Smooth muscle cell (in vitro differentiated cells): ENCODE measurements around the gene NOTO. TPM values are rescaled to one million over a fixed set of nuclear protein-coding genes. Genes with fewer than 3 reads are reported as not detected.

Source experiments
- DNase-seq: peaks from one replicate; lab custom pipeline; 2025; ENCODE audit not compliant: unreplicated experiment; lab: John Stamatoyannopoulos, UW
- H2AFZ ChIP-seq: fragments of 200-600 bp; sonication (generic); 2 replicates; pipeline ENCODE4 v1.6.0; 2016; ENCODE audit warnings: antibody characterized with exemption, low read depth, mild to moderate bottlenecking
- H3F3A ChIP-seq: fragments of 200-600 bp; sonication (generic); 2 replicates; pipeline ENCODE4 v1.6.0; 2017; ENCODE audit warnings: antibody characterized with exemption, low read depth
- H3K27ac ChIP-seq: fragments of 200-600 bp; sonication (generic); 2 replicates; pipeline ENCODE4 v1.5.1; 2016; ENCODE audit warnings: low read depth, mild to moderate bottlenecking
- H3K27me3 ChIP-seq: fragments of 200-600 bp; sonication (generic); 2 replicates; pipeline ENCODE4 v1.6.1; 2016; ENCODE audit warnings: low read depth, mild to moderate bottlenecking
- H3K36me3 ChIP-seq: fragments of 200-600 bp; sonication (generic); 2 replicates; pipeline ENCODE4 v1.5.1; 2016; ENCODE audit warnings: low read depth
- H3K4me1 ChIP-seq: fragments of 200-600 bp; sonication (generic); 2 replicates; pipeline ENCODE4 v1.5.1; 2016; ENCODE audit warnings: low read depth
- H3K4me2 ChIP-seq: fragments of 200-600 bp; sonication (generic); 2 replicates; pipeline ENCODE4 v1.6.0; 2016; ENCODE audit warnings: mild to moderate bottlenecking
- H3K4me3 ChIP-seq: fragments of 200-600 bp; sonication (generic); 2 replicates; pipeline ENCODE4 v1.5.1; 2016; ENCODE audit warnings: mild to moderate bottlenecking
- H3K79me2 ChIP-seq: fragments of 200-600 bp; sonication (generic); 2 replicates; pipeline ENCODE4 v1.6.0; 2016; ENCODE audit warnings: low read depth, mild to moderate bottlenecking
- H3K9ac ChIP-seq: fragments of 200-600 bp; sonication (generic); 2 replicates; pipeline ENCODE4 v1.6.0; 2016; ENCODE audit warnings: low read depth
- H3K9me3 ChIP-seq: fragments of 200-600 bp; sonication (generic); replicated peaks from 2 replicates; pipeline ENCODE4 v1.5.1; 2016; ENCODE audit warnings: low read depth
- H4K20me1 ChIP-seq: fragments of 200-600 bp; sonication (generic); 2 replicates; pipeline ENCODE4 v1.6.0; 2016; ENCODE audit warnings: low read depth
- CTCF ChIP-seq: fragments of 200-600 bp; sonication (generic); IDR thresholded peaks from 2 replicates; pipeline ENCODE4 v1.5.1; 2017; ENCODE audit warnings: borderline replicate concordance, mild to moderate bottlenecking, antibody characterized with exemption; ENCODE audit not compliant: insufficient read depth, poor library complexity, severe bottlenecking
- WGBS: methylation state at CpG from one replicate; pipeline ENCODE4 v1.1.7; 2016; ENCODE audit warnings: low lambda C conversion rate; 5-methylcytosine and 5-hydroxymethylcytosine counted together
- polyA plus RNA-seq: library from polyadenylated mRNA; unstranded; fragments of >200 nt; fragmentation: Nextera tagmentation; extraction: Ambion mirVana; gene quantifications from 2 replicates; pipeline ENCODE4 v1.2.1, GENCODE V29; 2016
- total RNA-seq: library from RNA; depleted of rRNA; stranded (reverse); fragments of >200 nt; gene quantifications from 2 replicates; pipeline ENCODE4 v1.2.3, GENCODE V29; 2014

The NOTO gene
- total and polyA plus RNA-seq, 2 experiments from 2014 or later: not detected

- Histone ChIP-seq H4K20me1 (peaks cover 39% of the 10 kb centered on the region), H3K27ac (peak within 1 kb of the TSS; percentile 81), H2AFZ (peak within 1 kb of the TSS; percentile 96), H3K27me3 (no peaks in the 10 kb centered on the region), H3K79me2 (peaks cover 42% of the 10 kb centered on the region), H3K4me3 (peak within 1 kb of the TSS; percentile 96), H3K4me1 (peaks cover 14% of the 10 kb centered on the region), H3K9ac (peak within 1 kb of the TSS; percentile 88), H3K36me3 (no peaks in the 10 kb centered on the region), H3K9me3 (no peaks in the 10 kb centered on the region), H3F3A (peaks cover 10% of the 10 kb centered on the region), H3K4me2 (peak within 1 kb of the TSS; percentile 93)
- no peak for TF ChIP-seq CTCF
- peak; percentile 86 for DNase-seq
- WGBS: under 1% methylated on average over 67 of the region's 67 CpGs
Measured at GRCh38 chr2:73233154-73233931, 31.0 kb downstream of the NOTO start, which contains the start of gene PRADC1. TSS of gene PRADC1 (minus strand) at chr2:73233239. CDS start at chr2:73233160, 79 bp downstream.

GRCh38 chr2:73233932-73234832 lies 31.8 kb downstream of the NOTO start, which contains the start of gene CCT7:
TSS of gene CCT7 (plus strand) at chr2:73234308. CDS start at chr2:73234379, 71 bp downstream.
- Histone ChIP-seq H3K27ac (peak within 1 kb of the TSS; percentile 81), H3K79me2 (peaks cover 51% of the 10 kb centered on the region), H3K4me3 (peak within 1 kb of the TSS; percentile 96), H3K9me3 (no peaks in the 10 kb centered on the region), H3F3A (peaks cover 10% of the 10 kb centered on the region), H3K36me3 (no peaks in the 10 kb centered on the region), H3K4me2 (peak within 1 kb of the TSS; percentile 93), H4K20me1 (peaks cover 47% of the 10 kb centered on the region), H2AFZ (peak within 1 kb of the TSS; percentile 96), H3K27me3 (no peaks in the 10 kb centered on the region), H3K4me1 (peaks cover 14% of the 10 kb centered on the region), H3K9ac (peak within 1 kb of the TSS; percentile 88)
- WGBS: under 1% methylated on average over 65 of the region's 69 CpGs
- DNase-seq: peak; percentile 77
- TF ChIP-seq CTCF: no peak

DNA sequence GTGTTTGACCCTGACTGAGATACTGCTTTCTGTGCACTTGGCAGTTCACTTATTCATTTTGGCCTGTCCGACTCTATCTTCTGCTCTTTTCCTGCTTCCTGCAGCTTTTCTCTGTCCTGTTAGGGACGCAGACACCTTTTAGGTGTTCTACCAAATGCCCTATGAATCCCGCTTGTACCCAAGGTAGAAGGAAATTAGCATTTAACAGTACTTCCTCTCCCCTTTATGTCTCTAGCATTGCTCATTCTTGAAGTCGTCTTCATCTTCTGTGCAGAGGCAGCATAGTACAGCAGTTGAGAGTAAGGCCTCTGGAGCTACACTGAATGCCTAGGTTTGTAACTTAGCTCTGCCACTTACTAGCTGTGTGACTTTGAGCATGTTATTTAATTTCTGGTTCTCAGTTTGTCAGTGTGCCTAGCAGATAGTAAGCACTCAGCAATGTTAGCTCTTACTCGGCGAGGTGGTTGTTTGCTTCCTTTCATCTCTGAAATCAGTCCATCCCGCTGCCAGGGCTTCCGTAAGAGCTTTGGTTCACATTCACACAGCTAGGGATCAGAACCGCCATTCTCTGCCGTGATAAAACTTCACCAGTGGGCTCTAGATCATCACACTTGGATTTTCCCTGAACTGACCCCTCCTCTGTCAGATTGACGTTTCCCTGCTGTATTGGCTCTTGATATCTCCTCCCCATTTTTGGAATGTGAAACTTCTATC lies 33.1 kb downstream of the NOTO start:
- peak overlapping the region; percentile 4 for H3K27ac ChIP-seq
- TF ChIP-seq CTCF: no peak
- peaks cover 14% of the 10 kb centered on the region for H3K4me1 ChIP-seq
- no peak for DNase-seq
- H3K9me3 ChIP-seq: no peaks in the 10 kb centered on the region
- H3F3A ChIP-seq: peaks cover 10% of the 10 kb centered on the region
- H3K9ac ChIP-seq: peak overlapping the region; percentile 88
- WGBS: 67% methylated on average over 11 of the region's 11 CpGs
- H3K4me3 ChIP-seq: peak overlapping the region; percentile 96
- peaks cover 6% of the 10 kb centered on the region for H3K36me3 ChIP-seq
- peak overlapping the region; percentile 93 for H3K4me2 ChIP-seq
- peaks cover 64% of the 10 kb centered on the region for H3K79me2 ChIP-seq
- no peaks in the 10 kb centered on the region for H3K27me3 ChIP-seq
- no peak overlapping the region for H2AFZ ChIP-seq
- H4K20me1 ChIP-seq: peaks cover 60% of the 10 kb centered on the region
